NK-92 (cell line): ENCODE data around the gene HNRNPR.
"Not testable (repeated sequence)": the region's sequence is repeated elsewhere in the genome, so short reads cannot be mapped to it uniquely, and the experiment has no call there.

Source experiments
- DNase-seq: peaks from one replicate; lab custom pipeline; 2025; ENCODE audit not compliant: unreplicated experiment; lab: John Stamatoyannopoulos, UW

Gene HNRNPR

GRCh38 chr1:23344111-23344986 is at the start of gene HNRNPR:
Gene HNRNPR, minus strand, starts transcription at chr1:23344284. Its CDS starts 3,276 bp downstream, at chr1:23341008.
- peak; percentile 94 for DNase-seq

DNA sequence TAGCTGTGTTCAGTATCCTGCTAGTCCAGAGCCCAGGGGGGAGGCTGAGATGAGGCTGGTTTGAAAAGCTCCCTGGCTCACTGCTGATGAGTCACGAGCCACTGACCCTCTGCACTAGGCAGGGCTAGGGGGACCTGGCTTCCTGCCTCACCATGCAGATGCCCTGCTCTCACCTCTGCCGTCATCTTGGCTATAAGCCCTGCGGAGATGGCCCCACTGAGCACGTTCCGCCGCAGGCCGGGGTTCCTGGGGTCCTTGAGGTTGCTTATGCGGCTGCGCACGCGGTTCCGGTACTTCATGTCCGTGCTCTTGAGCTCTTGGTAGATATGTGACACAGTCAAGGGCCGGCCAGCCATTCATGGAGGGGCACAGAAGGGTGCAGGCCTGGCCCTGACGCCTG is 49.6 kb upstream of the HNRNPR start:
- no peak for DNase-seq

DNA sequence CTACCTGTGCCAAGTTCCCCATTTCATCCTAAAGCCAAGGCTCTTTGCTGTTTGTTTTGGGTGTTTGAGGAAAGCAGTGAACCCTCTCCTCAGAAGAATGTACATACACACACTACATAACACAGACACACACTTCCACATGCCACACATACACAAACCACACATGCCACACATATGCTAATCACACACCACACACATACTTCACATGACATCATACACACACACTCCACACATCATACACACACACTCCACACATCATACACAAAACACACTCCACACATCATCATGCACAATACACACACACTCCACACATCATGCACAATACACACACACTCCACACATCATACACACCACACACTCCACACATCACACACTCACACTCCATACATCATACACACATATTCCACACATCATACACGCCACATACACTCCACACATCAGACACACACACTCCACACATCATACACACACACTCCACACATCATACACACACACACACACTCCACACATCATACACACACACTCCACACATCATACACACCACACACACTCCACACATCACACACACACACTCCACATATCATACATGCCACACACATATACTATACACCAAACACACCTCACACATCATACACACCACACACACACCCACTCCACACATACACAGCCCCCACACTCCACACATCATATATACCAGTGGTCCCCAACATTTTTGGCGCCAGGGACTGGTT is 48.2 kb upstream of the HNRNPR start:
- no peak for DNase-seq

GRCh38 chr1:23389837-23390321 is 45.8 kb upstream of the HNRNPR start:
- DNase-seq, result no peak

DNA sequence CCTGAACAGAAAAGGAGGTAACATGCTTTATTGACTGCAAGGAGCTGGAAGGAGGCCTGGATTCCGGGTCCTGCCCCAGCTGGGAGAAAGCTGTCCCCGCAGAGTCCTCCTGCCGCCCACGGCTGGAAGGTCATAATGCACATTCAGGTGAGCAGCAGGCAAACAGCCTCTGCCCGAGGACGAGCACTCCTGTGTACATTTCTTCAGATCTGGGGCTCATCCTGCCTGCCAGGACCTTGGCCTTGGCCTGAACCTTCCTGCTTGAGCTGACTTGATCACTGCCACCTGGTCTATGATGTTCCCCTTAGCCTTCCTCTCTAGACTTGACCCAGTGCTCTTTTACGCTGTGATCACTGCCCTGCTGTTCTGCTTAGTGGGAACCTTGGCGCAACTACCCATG is 43.4 kb upstream of the HNRNPR start:
- DNase-seq, result no peak

DNA sequence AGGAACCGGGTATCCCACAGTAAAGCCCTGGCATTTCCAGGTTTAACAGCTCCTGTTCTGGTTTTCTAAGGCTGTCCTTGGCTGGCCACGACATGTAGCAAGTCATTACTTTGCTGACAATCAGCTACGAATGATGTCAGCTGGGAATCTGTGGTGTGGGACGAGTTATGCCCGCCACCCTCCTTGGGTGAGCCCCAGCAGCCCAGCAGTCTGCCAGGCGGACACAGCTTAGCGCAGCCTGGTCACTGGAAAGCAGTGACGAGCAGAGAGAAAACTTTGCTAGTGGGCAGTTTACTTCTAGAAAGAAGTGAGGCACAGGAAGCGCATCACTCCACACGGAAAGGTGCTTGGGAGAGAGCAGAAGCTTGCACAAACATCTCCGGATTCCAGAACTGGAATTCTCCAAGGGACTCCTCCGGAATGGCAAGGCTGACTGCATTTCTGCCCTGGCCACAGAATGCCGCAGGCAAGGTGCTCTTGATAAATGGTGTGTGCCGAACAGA is 41.1 kb upstream of the HNRNPR start:
- DNase-seq, result no peak

DNA sequence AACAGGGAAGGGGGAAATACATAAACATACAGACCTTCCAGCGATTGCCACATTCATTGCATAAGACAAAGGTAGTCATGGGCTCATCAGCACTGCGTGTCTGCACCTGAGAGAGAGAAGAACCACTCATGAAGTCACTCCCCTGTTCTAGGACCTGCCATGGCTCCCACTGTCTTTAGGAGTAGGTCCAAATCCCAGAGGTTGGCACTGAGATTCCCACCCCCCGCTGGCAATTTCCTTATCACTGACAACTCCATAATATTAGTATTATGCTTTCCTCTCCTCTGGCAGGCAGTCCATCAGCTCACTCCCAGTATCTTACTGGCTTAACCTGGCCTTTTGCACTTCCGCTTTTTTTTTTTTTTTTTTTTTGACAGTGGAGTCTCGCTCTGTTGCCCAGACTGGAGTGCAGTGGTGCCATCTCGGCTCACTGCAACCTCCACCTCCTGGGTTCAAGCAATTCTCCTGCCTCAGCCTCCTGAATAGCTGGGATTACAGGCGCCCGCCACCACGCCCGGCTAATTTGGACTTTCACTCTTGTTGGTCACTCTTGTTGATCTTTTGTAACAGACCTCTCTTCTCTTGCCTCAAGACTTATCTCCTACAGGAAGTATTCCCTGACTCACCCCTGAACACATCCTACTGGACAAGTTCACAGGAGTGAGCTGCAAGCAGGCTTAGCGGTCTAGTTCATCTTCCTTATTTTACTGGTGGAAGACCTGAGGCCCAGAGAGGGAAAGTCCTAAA is 40.4 kb upstream of the HNRNPR start:
- DNase-seq, result no peak

GRCh38 chr1:23383577-23384311 is 39.7 kb upstream of the HNRNPR start:
- DNase-seq, result no peak

DNA sequence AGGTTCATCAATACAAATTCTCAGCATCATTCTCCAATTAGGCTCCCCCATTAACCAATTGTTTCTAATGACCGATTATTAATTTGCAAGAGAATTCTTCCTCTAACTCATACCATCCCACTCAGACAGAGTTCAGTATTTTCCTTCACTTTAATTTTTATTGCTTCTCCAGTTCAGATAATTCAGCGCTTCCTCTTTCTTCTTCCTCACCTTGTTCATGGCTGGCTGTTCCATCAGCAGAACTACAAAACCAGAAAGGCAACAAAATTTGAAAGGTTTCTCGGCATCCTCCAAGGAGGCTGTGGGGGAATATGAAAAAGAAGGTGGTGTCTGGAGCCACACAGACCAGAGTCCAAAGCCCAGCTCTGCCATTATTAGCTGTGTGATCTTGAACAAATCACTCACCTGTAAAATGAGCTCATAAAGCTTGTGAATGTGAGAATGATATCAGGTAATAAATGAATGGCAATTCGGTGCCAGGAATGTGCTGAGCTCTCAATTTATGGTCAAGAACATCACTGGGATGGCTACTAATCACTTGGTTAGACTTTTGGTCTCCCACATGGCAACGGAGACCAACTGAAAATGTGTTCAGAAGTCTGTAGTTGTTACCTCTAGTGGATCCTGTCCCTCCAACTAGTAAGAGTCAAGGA is 37.3 kb upstream of the HNRNPR start:
- DNase-seq, result no peak

DNA sequence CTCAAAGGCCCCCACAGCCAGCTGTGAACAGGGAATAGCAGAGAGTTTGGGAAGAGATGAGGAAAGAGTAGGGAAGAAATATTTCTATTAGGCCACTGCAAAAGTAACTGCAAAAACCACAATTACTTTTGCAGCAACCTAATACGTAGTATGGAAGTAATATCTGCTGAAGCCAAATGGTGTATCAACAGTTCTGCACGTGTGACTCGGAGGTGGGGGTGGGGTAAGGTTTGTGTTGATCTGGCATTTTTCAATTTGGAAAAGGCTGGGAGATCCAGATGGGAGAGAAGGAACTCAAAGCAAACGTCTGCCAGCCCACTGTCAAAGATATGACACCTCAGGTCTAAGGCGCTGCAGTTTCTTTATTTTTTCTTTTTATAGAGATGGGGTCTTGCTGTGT is 36.6 kb upstream of the HNRNPR start:
- no peak for DNase-seq

- DNase-seq, result not testable (repeated sequence)
Measured at GRCh38 chr1:23380236-23380635, 36.2 kb upstream of the HNRNPR start.

DNA sequence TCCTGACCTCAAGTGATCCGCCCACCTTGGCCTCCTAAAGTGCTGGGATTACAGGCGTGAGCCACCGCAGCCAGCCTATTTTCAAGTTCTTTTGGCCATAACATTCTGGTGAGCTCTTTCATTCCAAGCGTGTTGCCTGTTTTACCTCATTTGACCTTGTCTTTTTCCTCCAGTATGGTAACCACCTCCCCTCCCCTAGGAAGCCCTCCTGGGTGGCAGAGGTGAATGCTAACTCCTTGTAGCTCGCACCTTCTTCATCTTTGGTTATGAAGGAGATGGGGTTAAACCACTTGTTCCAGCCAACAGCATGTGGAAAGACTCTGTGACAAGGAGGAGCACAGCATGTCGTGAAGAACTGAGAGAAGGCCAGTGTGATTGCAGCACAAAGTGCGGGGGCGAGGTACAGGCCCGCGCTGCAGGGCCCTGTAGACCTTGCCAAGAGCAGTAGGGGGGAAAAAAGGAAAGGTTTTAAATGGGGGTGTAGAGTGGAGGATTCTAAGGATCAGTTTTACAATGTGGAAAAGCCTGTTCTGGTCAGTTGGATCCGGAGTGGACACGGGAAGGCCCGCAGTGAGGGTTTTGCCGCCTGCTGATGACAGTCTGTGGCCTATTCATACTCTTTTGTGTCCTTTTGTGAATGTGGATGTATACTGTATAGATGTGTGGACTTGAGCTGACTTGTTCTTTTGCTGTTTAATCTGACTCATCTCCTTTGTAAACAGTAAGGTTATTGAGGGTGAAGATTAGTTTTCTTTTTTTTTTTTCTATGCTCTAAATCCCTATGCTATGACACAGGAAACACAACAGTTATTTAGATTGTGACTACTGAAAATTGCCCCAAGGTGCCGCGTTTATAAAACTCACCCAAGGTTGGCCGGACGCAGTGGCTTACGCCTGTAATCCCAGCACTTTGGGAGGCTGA is 33.1 kb upstream of the HNRNPR start:
- no peak for DNase-seq

DNA sequence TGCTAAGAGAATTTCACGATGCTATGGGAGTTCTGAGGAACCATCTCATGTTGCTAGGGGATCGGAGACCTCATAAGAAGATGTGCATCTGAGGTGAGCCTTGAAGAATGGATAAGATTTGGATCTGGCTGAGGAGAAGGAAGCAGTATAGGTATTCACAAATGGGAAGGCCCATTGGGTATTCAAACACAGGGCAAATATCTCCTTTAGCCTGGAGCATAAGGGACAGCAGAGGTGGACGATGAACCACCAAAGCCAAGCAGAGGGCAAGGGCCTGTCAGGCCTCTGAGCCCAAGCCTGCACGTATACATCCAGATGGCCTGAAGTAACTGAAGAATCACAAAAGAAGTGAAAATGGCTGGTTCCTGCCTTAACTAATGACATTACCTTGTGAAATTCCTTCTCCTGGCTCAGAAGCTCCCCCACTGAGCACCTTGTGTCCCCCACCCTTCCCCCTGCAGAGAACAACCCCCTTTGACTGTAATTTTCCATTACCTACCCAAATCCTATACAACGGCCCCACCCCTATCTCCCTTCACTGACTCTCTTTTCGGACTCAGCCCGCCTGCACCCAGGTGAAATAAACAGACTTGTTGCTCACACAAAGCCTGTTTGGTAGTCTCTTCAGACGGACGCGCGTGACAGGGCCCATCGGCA is 30.1 kb upstream of the HNRNPR start:
- not testable (repeated sequence) for DNase-seq

- DNase-seq, result no peak
Measured at GRCh38 chr1:23371987-23372880, 28.1 kb upstream of the HNRNPR start.

GRCh38 chr1:23370709-23371584 is 26.9 kb upstream of the HNRNPR start:
- DNase-seq, result no peak

- DNase-seq, result no peak
Measured at GRCh38 chr1:23370330-23370708, 26.2 kb upstream of the HNRNPR start.
